ENCODE data around the gene SPINK13.
"Not testable (repeated sequence)": the region's sequence is repeated elsewhere in the genome, so short reads cannot be mapped to it uniquely, and the experiment has no call there.

The SPINK13 gene

GRCh38 chr5:148312153-148312552, 43.6 kb downstream of the SPINK13 start, which contains the start of gene SPINK7:
Gene SPINK7 (plus strand): TSS chr5:148312423. CDS start chr5:148312484, 61 bp downstream.
- no peak for DNase-seq (ENCODE audit: low read depth, low spot score)

- DNase-seq (ENCODE audit: low read depth, low spot score) = no peak
These were observed 45.6 kb downstream of the SPINK13 start for GRCh38 chr5:148314187-148314586.

- DNase-seq (ENCODE audit: low read depth, low spot score) = no peak
These were observed 46.1 kb downstream of the SPINK13 start for GRCh38 chr5:148314731-148315130.

- not testable (repeated sequence) for DNase-seq (ENCODE audit: low read depth, low spot score)
These were observed 51.7 kb downstream of the SPINK13 start for GRCh38 chr5:148320011-148320963.

- no peak for DNase-seq (ENCODE audit: low read depth, low spot score)
These were observed 64.8 kb downstream of the SPINK13 start for GRCh38 chr5:148333262-148333849.

- DNase-seq (ENCODE audit: low read depth, low spot score) = no peak
These were observed 66.7 kb downstream of the SPINK13 start, which contains the start of gene SPINK9 for GRCh38 chr5:148335259-148335658. Gene SPINK9 (plus strand): TSS chr5:148335559. CDS start chr5:148335614, 55 bp downstream.

Data from activated naive CD8-positive, alpha-beta T cell treated with anti-CD3 and anti-CD28 coated beads, Interleukin-2, amount 50 U/mL, for 16 hours (primary cell).